K562 (cell line): ENCODE data around the gene PACS1. TPM values are rescaled to one million over a fixed set of nuclear protein-coding genes. Genes with fewer than 3 reads are reported as not detected.

Source experiments
- ATAC-seq: fragments of 200-7000 bp; cut with Tn5 transposase; 3 replicates; pipeline ENCODE4 v1.9.1; 2020; ENCODE audit warnings: moderate library complexity
- BruUV-seq: library from RNA; stranded (reverse); fragments of 400-500 nt; replicated peaks from 2 replicates; lab custom pipeline; 2021; lab: Mats Ljungman, UMichigan
- CTCF ChIA-PET: fragments of 300-600 bp; formaldehyde crosslinking; extraction: SDS; loops from one replicate; lab custom pipeline; 2021; ENCODE audit warnings: low intra/inter-chr PET ratio; lab: Yijun Ruan, JAX
- POLR2A ChIA-PET: fragments of 300-600, 350-650 bp; sonication (Branson Sonifier 250); formaldehyde crosslinking; extraction: SDS; loops from one replicate; lab custom pipeline; 2021; ENCODE audit warnings: antibody characterized with exemption, inconsistent platforms; lab: Yijun Ruan, JAX
- DNase-seq, 4 experiments: peaks; one replicate each; pipeline versions ENCODE4 v3.0.0 to v3.0.0-alpha.2; 2011 to 2018; ENCODE audit warnings: low spot score in 3 of 4, mixed read lengths in 3 of 4; ENCODE audit errors: extremely low read depth in 1 of 4
- FAIRE-seq: peaks from 2 replicates; lab custom pipeline; 2011; peaks lifted over from hg19 to GRCh38; lab: Jason Lieb, UNC
- H2AFZ ChIP-seq: 2 replicates; pipeline ENCODE4 v1.6.0; 2011; ENCODE audit warnings: low read depth, low read length, control low read depth, inconsistent platforms
- H3K27ac ChIP-seq: fragments of 200-600 bp; 3 replicates; pipeline ENCODE4 v1.8.0; 2011; ENCODE audit warnings: low read depth, mild to moderate bottlenecking, control low read depth, inconsistent platforms, low read length, moderate library complexity, mixed read lengths; ENCODE audit errors: extremely low read depth
- H3K27me3 ChIP-seq, 2 experiments: fragments of 300-600 bp in 1 of 2; 2 replicates in 1 of 2; 3 replicates in 1 of 2; pipeline versions ENCODE4 v1.6.0 to v1.8.0; 2011; ENCODE audit warnings: inconsistent platforms in 2 of 2, low read length in 2 of 2, mild to moderate bottlenecking in 1 of 2, mixed read lengths in 1 of 2, moderate library complexity in 1 of 2; ENCODE audit not compliant: control insufficient read depth in 2 of 2, insufficient read depth in 2 of 2
- H3K36me3 ChIP-seq: fragments of 300-600 bp; 3 replicates; pipeline ENCODE4 v1.8.0; 2011; ENCODE audit warnings: mild to moderate bottlenecking, low read length, inconsistent platforms; ENCODE audit not compliant: control insufficient read depth, insufficient read depth
- H3K4me1 ChIP-seq, 2 experiments: fragments of 200-600 bp in 1 of 2; replicated peaks in 1 of 2; 2 replicates in 1 of 2; 3 replicates in 1 of 2; pipeline versions ENCODE4 v1.5.1 to v1.8.0; 2011; ENCODE audit warnings: inconsistent platforms in 2 of 2, low read length in 2 of 2, mild to moderate bottlenecking in 1 of 2, mixed read lengths in 1 of 2, moderate library complexity in 1 of 2; ENCODE audit not compliant: control insufficient read depth in 2 of 2, insufficient read depth in 2 of 2
- H3K4me2 ChIP-seq: 2 replicates; pipeline ENCODE4 v1.6.1; 2011; ENCODE audit warnings: low read length, control low read depth, inconsistent platforms, mixed read lengths; ENCODE audit not compliant: insufficient read depth
- H3K4me3 ChIP-seq: fragments of 200-600 bp; sonication (generic), shearing (Covaris generic); 2 replicates; pipeline ENCODE4 v1.5.1; 2016; ENCODE audit warnings: control low read depth, inconsistent platforms
- H3K79me2 ChIP-seq: fragments of 200-600 bp; 3 replicates; pipeline ENCODE4 v1.8.0; 2011; ENCODE audit warnings: low read length, inconsistent platforms; ENCODE audit not compliant: control insufficient read depth, insufficient read depth
- H3K9ac ChIP-seq, 2 experiments: 2 replicates each; pipeline versions ENCODE4 v1.6.0 to v1.6.1; 2011; ENCODE audit warnings: low read depth in 2 of 2, low read length in 2 of 2, control low read depth in 1 of 2, inconsistent platforms in 1 of 2, mild to moderate bottlenecking in 1 of 2, mixed read lengths in 1 of 2; ENCODE audit not compliant: insufficient read depth in 1 of 2
- H3K9me1 ChIP-seq: one replicate; pipeline ENCODE4 v1.6.0; 2011; ENCODE audit warnings: inconsistent platforms, mild to moderate bottlenecking, low read length, moderate library complexity; ENCODE audit not compliant: control insufficient read depth, insufficient read depth
- H3K9me3 ChIP-seq: replicated peaks from 2 replicates; pipeline ENCODE4 v1.5.1; 2011; ENCODE audit warnings: low read depth, low read length, inconsistent platforms; ENCODE audit not compliant: control insufficient read depth, insufficient read depth
- H4K20me1 ChIP-seq: replicated peaks from 2 replicates; pipeline ENCODE4 v1.6.1; 2011; ENCODE audit warnings: low read length, inconsistent platforms, mixed read lengths; ENCODE audit not compliant: control insufficient read depth, insufficient read depth
- HNRNPLL ChIP-seq: fragments of 200-400 bp; formaldehyde crosslinking; IDR thresholded peaks from 2 replicates; pipeline ENCODE4 v1.6.1; 2017; ENCODE audit warnings: low read length, low read depth, mild to moderate bottlenecking; ENCODE audit not compliant: poor library complexity, severe bottlenecking
- MIER1 ChIP-seq: fragments of 450-650 bp; IDR thresholded peaks from 2 replicates; pipeline ENCODE4 v1.6.1; 2016; ENCODE audit warnings: antibody characterized with exemption, mild to moderate bottlenecking, low read depth
- NCOA4 ChIP-seq: fragments of 450-650 bp; IDR thresholded peaks from 2 replicates; pipeline ENCODE4 v1.6.1; 2018; ENCODE audit warnings: mild to moderate bottlenecking; ENCODE audit not compliant: partially characterized antibody
- POLR2A ChIP-seq: fragments of 450-650 bp; conservative IDR thresholded peaks from 2 replicates; pipeline ENCODE4 v1.6.1; 2016
- RNF2 ChIP-seq: sonication (generic); IDR thresholded peaks from 2 replicates; pipeline ENCODE4 v1.6.1; 2016
- SLC30A9 ChIP-seq: fragments of 250-450 bp; sonication (Bioruptor Pico); IDR thresholded peaks from 2 replicates; pipeline ENCODE4 v1.8.0; 2022; ENCODE audit warnings: mild to moderate bottlenecking, moderate library complexity
- ZBED1 ChIP-seq: IDR thresholded peaks from 2 replicates; pipeline ENCODE4 v1.6.1; 2014
- ZNF133 ChIP-seq: fragments of 250-450 bp; sonication (Bioruptor Pico); IDR thresholded peaks from 2 replicates; pipeline ENCODE4 v1.4.0; 2020; ENCODE audit warnings: mild to moderate bottlenecking
- WGBS: fragments of 100-300 bp; shearing (Covaris generic); methylation state at CpG from one replicate; pipeline ENCODE4 v1.1.6; 2016; ENCODE audit warnings: low coverage, mixed read lengths; ENCODE audit not compliant: insufficient coverage; ENCODE audit errors: missing lambda C conversion rate; 5-methylcytosine and 5-hydroxymethylcytosine counted together
- in situ Hi-C: fragments of 300-500 bp; cut with MboI; formaldehyde crosslinking; loops from 4 replicates; pipeline ENCODE4 v1.15.0; 2018; ENCODE audit warnings: inconsistent platforms, mixed read lengths
- intact Hi-C: fragments of 100-400 bp; cut with micrococcal nuclease; formaldehyde crosslinking; loops from 2 replicates; pipeline ENCODE4 v1.14.2; 2022
- polyA plus RNA-seq, 8 experiments: library from polyadenylated mRNA; depleted of rRNA in 4 of 8; stranded (reverse) in 5 of 8; unstranded in 3 of 8; fragments of >200 nt; fragmentation: Nextera tagmentation in 2 of 8; fragmentation: Illumina TruSeq in 1 of 8; extraction: Ambion mirVana in 2 of 8; extraction: Trizol in 1 of 8; gene quantifications; 2 replicates each; pipeline versions ENCODE4 v1.2.1 to v1.2.3, GENCODE V29; 2011 to 2014; ENCODE audit warnings: inconsistent platforms in 1 of 8, missing spikeins in 1 of 8
- total RNA-seq, 7 experiments: library from RNA; depleted of rRNA in 6 of 7; stranded (reverse); fragments of >200 nt in 6 of 7; fragmentation: Illumina TruSeq in 2 of 7; extraction: Trizol in 2 of 7; gene quantifications; 2 replicates each; pipeline versions ENCODE4 v1.2.1 to v1.2.3, GENCODE V29; 2011 to 2021; ENCODE audit warnings: low replicate concordance in 1 of 7
- TF ChIP-seq, protein P1 (sequence below), 2 experiments: fragments of 250-450 bp in 1 of 2; fragments of 450-650 bp in 1 of 2; sonication (Bioruptor Pico) in 1 of 2; IDR thresholded peaks; 2 replicates each; pipeline versions ENCODE4 v1.6.1 to v1.8.0; 2016 to 2021; ENCODE audit warnings: mild to moderate bottlenecking in 2 of 2, moderate library complexity in 2 of 2, missing compliant biosample characterization in 1 of 2, missing genetic modification characterization in 1 of 2
- TF ChIP-seq, protein P2 (sequence below), 3 experiments: fragments of 200-800 bp in 1 of 3; fragments of 250-450 bp in 1 of 3; fragments of 450-650 bp in 1 of 3; sonication (Bioruptor Pico) in 1 of 3; sonication (Bioruptor generic) in 1 of 3; formaldehyde crosslinking in 1 of 3; IDR thresholded peaks; 2 replicates each; pipeline versions ENCODE4 v1.6.1 to v1.8.0; 2016 to 2022; ENCODE audit warnings: mild to moderate bottlenecking in 2 of 3, missing genetic modification characterization in 2 of 3, missing compliant biosample characterization in 1 of 3, moderate library complexity in 1 of 3

PACS1 gene
- total and polyA plus RNA-seq, 9 of the 15 experiments (the other 6 are each of a cell fraction or from before 2014, with no cell fraction given) = 0.34 to 28.1 (median 8.5) TPM

DNA sequence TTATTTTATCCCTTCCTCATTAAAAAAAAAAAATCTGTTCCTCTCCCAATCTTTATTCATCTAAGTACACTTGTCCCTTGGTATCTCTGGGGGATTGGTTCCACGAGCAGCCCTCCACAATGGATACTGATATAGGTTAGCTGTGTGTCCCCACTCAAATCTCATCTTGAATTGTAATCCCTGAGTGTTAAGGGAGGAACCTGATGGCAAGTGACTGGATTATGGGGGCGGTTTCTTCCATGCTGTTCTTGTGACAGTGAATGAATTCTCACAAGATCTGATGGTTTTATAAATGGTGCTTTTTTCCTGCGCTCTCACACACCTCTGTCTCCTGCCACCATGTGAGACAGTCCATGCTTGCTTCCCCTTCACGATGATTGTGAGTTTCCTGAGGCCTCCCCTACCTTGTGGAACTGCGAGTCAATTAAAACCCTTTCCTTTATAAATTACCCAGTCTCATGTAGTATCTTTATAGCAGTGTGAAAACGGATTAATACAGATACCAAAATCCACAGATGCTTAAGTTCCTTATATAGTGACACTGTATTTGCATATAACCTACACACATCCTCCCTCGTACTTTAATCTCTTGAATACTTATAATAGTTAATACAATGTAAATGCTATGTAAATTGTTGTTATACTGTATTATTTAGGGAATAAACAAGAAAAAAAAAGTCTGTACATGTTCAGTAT, 62.0 kb downstream of the PACS1 start:
- ChIA-PET CTCF (no interaction called here), POLR2A (no interaction called here)
- no peak for FAIRE-seq
- H3K79me2 ChIP-seq = no peaks in the 10 kb centered on the region
- H3K9me1 ChIP-seq = no peaks in the 10 kb centered on the region
- H4K20me1 ChIP-seq = no peaks in the 10 kb centered on the region; the same call in 1 of the 2 replicates
- no peak for ATAC-seq
- H3K9me3 ChIP-seq = no peaks in the 10 kb centered on the region
- DNase-seq = no peak
- BruUV-seq = no TSS peak
- no peak overlapping the region for H3K9ac ChIP-seq
- no peaks in the 10 kb centered on the region; the same call in 2 of the 3 replicates for H3K36me3 ChIP-seq
- H3K4me1 ChIP-seq = no peaks in the 10 kb centered on the region
- TF ChIP-seq POLR2A (0 out of 2 replicates have a peak, but pooled peaks have one; percentile 43), ZBED1 (no peak)
- no peaks in the 10 kb centered on the region for H3K27me3 ChIP-seq
- H3K4me3 ChIP-seq = no peak overlapping the region
- no peak overlapping the region for H3K4me2 ChIP-seq
- H2AFZ ChIP-seq = no peak overlapping the region
- H3K27ac ChIP-seq = no peak overlapping the region
- intact Hi-C loops (no loop called here), in situ Hi-C loops (no loop called here)
- WGBS = 45% methylated on average over 7 of the region's 7 CpGs

DNA sequence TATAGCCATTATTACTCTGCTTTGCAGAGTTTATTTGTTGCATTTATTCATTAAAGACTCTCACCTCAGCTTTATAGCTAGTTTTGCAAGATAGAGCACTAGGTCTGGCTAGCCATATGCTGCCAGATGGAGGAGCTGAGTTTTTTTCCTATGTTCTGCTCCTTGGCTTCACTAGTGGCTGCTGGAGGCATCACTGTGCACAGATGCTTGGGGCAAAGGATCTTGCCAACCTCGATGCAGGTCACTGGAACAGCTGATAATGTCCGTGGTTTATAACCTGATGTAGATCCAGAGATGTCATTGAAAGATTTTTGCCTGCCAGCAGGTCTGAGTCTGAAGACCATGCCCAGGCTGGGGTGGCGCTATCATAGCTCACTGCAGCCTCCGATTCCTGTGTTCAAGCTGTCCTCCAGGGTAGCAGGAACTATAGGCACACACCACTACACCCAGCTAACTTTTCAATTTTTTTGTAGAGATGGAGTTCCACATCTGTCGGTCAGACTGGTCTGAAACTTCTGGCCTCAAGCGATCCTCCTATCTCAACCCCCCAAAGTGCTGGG, 63.2 kb downstream of the PACS1 start:
- no peak overlapping the region for H3K4me2 ChIP-seq
- intact Hi-C loops (no loop called here), in situ Hi-C loops (no loop called here)
- BruUV-seq = no TSS peak
- no peaks in the 10 kb centered on the region for H3K79me2 ChIP-seq
- no peaks in the 10 kb centered on the region for H3K9me1 ChIP-seq
- ChIA-PET POLR2A (interaction anchor here (0.9 kb wide), 1 partner anchor 11 kb away, joined by 4 read pairs; no protein-coding TSS in a partner anchor), CTCF (no interaction called here)
- H3K36me3 ChIP-seq = no peaks in the 10 kb centered on the region; the same call in 2 of the 3 replicates
- H3K9me3 ChIP-seq = no peaks in the 10 kb centered on the region
- no peaks in the 10 kb centered on the region; the same call in 1 of the 2 replicates for H4K20me1 ChIP-seq
- 62% methylated on average over 6 of the region's 6 CpGs for whole genome bisulfite sequencing
- H3K9ac ChIP-seq = no peak overlapping the region
- no peak for DNase-seq
- no peak overlapping the region for H3K4me3 ChIP-seq
- no peaks in the 10 kb centered on the region for H3K4me1 ChIP-seq
- no peak for FAIRE-seq
- H2AFZ ChIP-seq = no peak overlapping the region
- no peaks in the 10 kb centered on the region for H3K27me3 ChIP-seq
- no peak for ATAC-seq
- no peak overlapping the region for H3K27ac ChIP-seq
- TF ChIP-seq NCOA4 (no peak), HNRNPLL (no peak), SLC30A9 (no peak), ZNF133 (CRISPR knock-in tag) (no peak), MIER1 (no peak), RNF2 (no peak)
- TF ChIP-seq, protein P1, sequence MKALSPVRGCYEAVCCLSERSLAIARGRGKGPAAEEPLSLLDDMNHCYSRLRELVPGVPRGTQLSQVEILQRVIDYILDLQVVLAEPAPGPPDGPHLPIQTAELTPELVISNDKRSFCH (CRISPR knock-in tag; IDR thresholded peaks at IDR 0.05) = no peak
- TF ChIP-seq, protein P1 (tag; IDR thresholded peaks at IDR 0.05) = no peak
- TF ChIP-seq, protein P2, sequence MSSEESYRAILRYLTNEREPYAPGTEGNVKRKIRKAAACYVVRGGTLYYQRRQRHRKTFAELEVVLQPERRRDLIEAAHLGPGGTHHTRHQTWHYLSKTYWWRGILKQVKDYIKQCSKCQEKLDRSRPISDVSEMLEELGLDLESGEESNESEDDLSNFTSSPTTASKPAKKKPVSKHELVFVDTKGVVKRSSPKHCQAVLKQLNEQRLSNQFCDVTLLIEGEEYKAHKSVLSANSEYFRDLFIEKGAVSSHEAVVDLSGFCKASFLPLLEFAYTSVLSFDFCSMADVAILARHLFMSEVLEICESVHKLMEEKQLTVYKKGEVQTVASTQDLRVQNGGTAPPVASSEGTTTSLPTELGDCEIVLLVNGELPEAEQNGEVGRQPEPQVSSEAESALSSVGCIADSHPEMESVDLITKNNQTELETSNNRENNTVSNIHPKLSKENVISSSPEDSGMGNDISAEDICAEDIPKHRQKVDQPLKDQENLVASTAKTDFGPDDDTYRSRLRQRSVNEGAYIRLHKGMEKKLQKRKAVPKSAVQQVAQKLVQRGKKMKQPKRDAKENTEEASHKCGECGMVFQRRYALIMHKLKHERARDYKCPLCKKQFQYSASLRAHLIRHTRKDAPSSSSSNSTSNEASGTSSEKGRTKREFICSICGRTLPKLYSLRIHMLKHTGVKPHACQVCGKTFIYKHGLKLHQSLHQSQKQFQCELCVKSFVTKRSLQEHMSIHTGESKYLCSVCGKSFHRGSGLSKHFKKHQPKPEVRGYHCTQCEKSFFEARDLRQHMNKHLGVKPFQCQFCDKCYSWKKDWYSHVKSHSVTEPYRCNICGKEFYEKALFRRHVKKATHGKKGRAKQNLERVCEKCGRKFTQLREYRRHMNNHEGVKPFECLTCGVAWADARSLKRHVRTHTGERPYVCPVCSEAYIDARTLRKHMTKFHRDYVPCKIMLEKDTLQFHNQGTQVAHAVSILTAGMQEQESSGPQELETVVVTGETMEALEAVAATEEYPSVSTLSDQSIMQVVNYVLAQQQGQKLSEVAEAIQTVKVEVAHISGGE (CRISPR knock-in tag; IDR thresholded peaks at IDR 0.05) = no peak
